ENCODE results near the gene ATAD3A. TPM values are rescaled to one million over a fixed set of nuclear protein-coding genes. Genes with fewer than 3 reads are reported as not detected.

The ATAD3A gene
- total and polyA plus RNA-seq, 2 of the 4 experiments (the other 2 are of a cell fraction): 27.2 to 34.0 TPM

DNA sequence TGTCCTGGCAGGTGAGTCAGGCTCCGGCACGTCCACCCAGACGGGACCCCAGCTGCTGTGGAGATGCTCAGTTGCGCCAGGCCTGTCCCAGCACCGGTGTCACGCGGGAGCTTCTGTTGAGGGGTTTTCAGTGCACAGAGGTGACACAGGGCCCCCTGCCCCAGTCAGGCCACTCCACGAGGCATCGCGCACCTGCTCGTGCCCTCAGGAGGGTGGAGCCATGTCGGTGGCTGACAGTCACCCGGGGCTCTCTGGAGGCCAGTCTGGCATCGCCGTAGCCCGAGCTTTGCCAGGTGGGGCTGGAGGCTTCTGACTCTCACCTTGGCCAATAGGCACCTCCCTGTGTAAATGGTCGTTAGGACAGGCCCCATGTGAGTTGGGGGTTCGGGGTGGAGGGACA is 17.4 kb downstream of the ATAD3A start:
- TF ChIP-seq, protein P1, sequence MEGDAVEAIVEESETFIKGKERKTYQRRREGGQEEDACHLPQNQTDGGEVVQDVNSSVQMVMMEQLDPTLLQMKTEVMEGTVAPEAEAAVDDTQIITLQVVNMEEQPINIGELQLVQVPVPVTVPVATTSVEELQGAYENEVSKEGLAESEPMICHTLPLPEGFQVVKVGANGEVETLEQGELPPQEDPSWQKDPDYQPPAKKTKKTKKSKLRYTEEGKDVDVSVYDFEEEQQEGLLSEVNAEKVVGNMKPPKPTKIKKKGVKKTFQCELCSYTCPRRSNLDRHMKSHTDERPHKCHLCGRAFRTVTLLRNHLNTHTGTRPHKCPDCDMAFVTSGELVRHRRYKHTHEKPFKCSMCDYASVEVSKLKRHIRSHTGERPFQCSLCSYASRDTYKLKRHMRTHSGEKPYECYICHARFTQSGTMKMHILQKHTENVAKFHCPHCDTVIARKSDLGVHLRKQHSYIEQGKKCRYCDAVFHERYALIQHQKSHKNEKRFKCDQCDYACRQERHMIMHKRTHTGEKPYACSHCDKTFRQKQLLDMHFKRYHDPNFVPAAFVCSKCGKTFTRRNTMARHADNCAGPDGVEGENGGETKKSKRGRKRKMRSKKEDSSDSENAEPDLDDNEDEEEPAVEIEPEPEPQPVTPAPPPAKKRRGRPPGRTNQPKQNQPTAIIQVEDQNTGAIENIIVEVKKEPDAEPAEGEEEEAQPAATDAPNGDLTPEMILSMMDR (conservative IDR thresholded peaks at IDR 0.05; ENCODE audit: low read depth, low read length): no peak
- TF ChIP-seq MAZ (IDR thresholded peaks at IDR 0.05; ENCODE audit: borderline replicate concordance, low read depth, low read length): no peak
- no peak for TF ChIP-seq RCOR1 (IDR thresholded peaks at IDR 0.05; ENCODE audit: insufficient replicate concordance, low read length)
- TF ChIP-seq MAFK (IDR thresholded peaks at IDR 0.05; ENCODE audit: low read depth, low read length): no peak
- no peak for TF ChIP-seq CEBPB (IDR thresholded peaks at IDR 0.05; ENCODE audit: low read depth, low read length)
- TF ChIP-seq RFX5 (IDR thresholded peaks at IDR 0.05; ENCODE audit: low read depth, low read length): no peak
- no peak for TF ChIP-seq BHLHE40 (IDR thresholded peaks at IDR 0.05; ENCODE audit: low read depth, low read length)
- no peak for TF ChIP-seq FOS (IDR thresholded peaks at IDR 0.05; ENCODE audit: low read depth, low read length)
- no peak for TF ChIP-seq NFE2L2 (IDR thresholded peaks at IDR 0.05; ENCODE audit: low read depth, low read length)
- TF ChIP-seq, protein P2, sequence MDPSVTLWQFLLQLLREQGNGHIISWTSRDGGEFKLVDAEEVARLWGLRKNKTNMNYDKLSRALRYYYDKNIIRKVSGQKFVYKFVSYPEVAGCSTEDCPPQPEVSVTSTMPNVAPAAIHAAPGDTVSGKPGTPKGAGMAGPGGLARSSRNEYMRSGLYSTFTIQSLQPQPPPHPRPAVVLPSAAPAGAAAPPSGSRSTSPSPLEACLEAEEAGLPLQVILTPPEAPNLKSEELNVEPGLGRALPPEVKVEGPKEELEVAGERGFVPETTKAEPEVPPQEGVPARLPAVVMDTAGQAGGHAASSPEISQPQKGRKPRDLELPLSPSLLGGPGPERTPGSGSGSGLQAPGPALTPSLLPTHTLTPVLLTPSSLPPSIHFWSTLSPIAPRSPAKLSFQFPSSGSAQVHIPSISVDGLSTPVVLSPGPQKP (IDR thresholded peaks at IDR 0.05; ENCODE audit: borderline replicate concordance, low read depth, low read length): no peak
- TF ChIP-seq CHD1 (IDR thresholded peaks at IDR 0.05; ENCODE audit: low read depth, low read length): no peak
- TF ChIP-seq RAD21 (IDR thresholded peaks at IDR 0.05; ENCODE audit: low read length): no peak
- TF ChIP-seq, protein P3, sequence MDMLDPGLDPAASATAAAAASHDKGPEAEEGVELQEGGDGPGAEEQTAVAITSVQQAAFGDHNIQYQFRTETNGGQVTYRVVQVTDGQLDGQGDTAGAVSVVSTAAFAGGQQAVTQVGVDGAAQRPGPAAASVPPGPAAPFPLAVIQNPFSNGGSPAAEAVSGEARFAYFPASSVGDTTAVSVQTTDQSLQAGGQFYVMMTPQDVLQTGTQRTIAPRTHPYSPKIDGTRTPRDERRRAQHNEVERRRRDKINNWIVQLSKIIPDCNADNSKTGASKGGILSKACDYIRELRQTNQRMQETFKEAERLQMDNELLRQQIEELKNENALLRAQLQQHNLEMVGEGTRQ (IDR thresholded peaks at IDR 0.05; ENCODE audit: low read depth, low read length): no peak
- no peak for TF ChIP-seq SMC3 (IDR thresholded peaks at IDR 0.05; ENCODE audit: low read depth, low read length)
- no peak for TF ChIP-seq MXI1 (IDR thresholded peaks at IDR 0.05; ENCODE audit: borderline replicate concordance, low read depth, low read length)
- H2AK9ac ChIP-seq (replicated peaks; ENCODE audit: low read depth, low read length, poor library complexity): no peak overlapping the region
- H4K91ac ChIP-seq (ENCODE audit: insufficient read depth, low read depth, low read length): no peak overlapping the region
- H2BK20ac ChIP-seq (ENCODE audit: low read depth, low read length): no peak overlapping the region
- no TSS peak for BruUV-seq (replicated peaks)
- no peak overlapping the region for H4K5ac ChIP-seq (ENCODE audit: low read depth, low read length)
- in situ Hi-C loops (cut with MboI; ENCODE audit: low sequenced_read_pairs): no loop called here
- peaks cover 6% of the 10 kb centered on the region for H3K9me3 ChIP-seq (ENCODE audit: control insufficient read depth, insufficient read depth, low read length)
- peaks cover 0 to 6% of the 10 kb centered on the region in 2 experiments; a peak in 2 of 4 replicates for H3K79me1 ChIP-seq (ENCODE audit: low read depth in 1 of 2, low read length in 2 of 2)
- intact Hi-C loops (cut with micrococcal nuclease): no loop called here
- no peak for DNase-seq
- H3K9me1 ChIP-seq (ENCODE audit: insufficient read depth, low read length): no peaks in the 10 kb centered on the region
- no peak overlapping the region for H2BK5ac ChIP-seq (ENCODE audit: low read depth, low read length, poor library complexity, severe bottlenecking)
- H4K8ac ChIP-seq (ENCODE audit: low read depth in 2 of 2, low read length in 2 of 2): no peak overlapping the region
- H3K36me3 ChIP-seq (ENCODE audit: control insufficient read depth, insufficient read depth, low read length): peaks cover 38% of the 10 kb centered on the region
- H3K4ac ChIP-seq (ENCODE audit: low read depth, low read length): no peak overlapping the region
- H3K4me3 ChIP-seq (ENCODE audit: insufficient read depth, low read depth, low read length): no peak overlapping the region
- H3K4me2 ChIP-seq (ENCODE audit: low read depth, low read length): no peak overlapping the region
- H3K18ac ChIP-seq (ENCODE audit: low read depth, low read length): no peak overlapping the region
- H4K20me1 ChIP-seq (ENCODE audit: insufficient read depth, low read length): peaks cover 3% of the 10 kb centered on the region; the same call in 1 of the 2 replicates
- CTCF ChIA-PET: no interaction called here
- H3K27ac ChIP-seq (ENCODE audit: insufficient read depth, low read length): no peak overlapping the region
- H3K23ac ChIP-seq (ENCODE audit: low read depth, low read length): no peak overlapping the region
- H3K56ac ChIP-seq (ENCODE audit: extremely low read depth, insufficient read depth, low read length): no peak overlapping the region
- no peaks in the 10 kb centered on the region for H3K27me3 ChIP-seq (ENCODE audit: control insufficient read depth, insufficient read depth, low read length)
- no peak overlapping the region for H2BK120ac ChIP-seq (ENCODE audit: low read depth, low read length)
- 98% methylated on average over 12 of the region's 18 CpGs; no CpG with 5 or more reads in 1 of the 2 experiments for WGBS, 2 experiments (ENCODE audit: extremely low coverage in 2 of 2, insufficient read length in 1 of 2)
- no peak overlapping the region for H2AK5ac ChIP-seq (ENCODE audit: low read depth, low read length)
- ATAC-seq (ENCODE audit: low read depth): no peak
- dilution Hi-C loops (cut with HindIII; ENCODE audit: low sequenced_read_pairs, unreplicated experiment): no loop called here
- H2BK15ac ChIP-seq (ENCODE audit: low read depth, low read length): no peak overlapping the region
- H3K4me1 ChIP-seq (ENCODE audit: control insufficient read depth, insufficient read depth, low read length): no peaks in the 10 kb centered on the region
- H3K14ac ChIP-seq (replicated peaks; ENCODE audit: low read depth, low read length): no peak overlapping the region
- POLR2A ChIA-PET (ENCODE audit: unreplicated experiment): no interaction called here
- no peak overlapping the region for H3K9ac ChIP-seq (ENCODE audit: low read depth, low read length)
- H2AFZ ChIP-seq (replicated peaks; ENCODE audit: low read length, poor library complexity): no peak overlapping the region

All from IMR-90 (cell line).